Stomach smooth muscle (tissue), 2 donors: ENCODE results near the gene IGFN1.

Source experiments
- H3K27ac ChIP-seq: one replicate; pipeline ENCODE4 v1.7.0; 2013; ENCODE audit warnings: mild to moderate bottlenecking, low read length, inconsistent platforms
- H3K27me3 ChIP-seq, 2 donors: one replicate each; pipeline ENCODE4 v1.7.0; 2013; ENCODE audit warnings: low read length in 2 of 2; ENCODE audit not compliant: insufficient read depth in 2 of 2, control insufficient read depth in 1 of 2
- H3K36me3 ChIP-seq, 2 donors: one replicate each; pipeline ENCODE4 v1.7.0; 2013; ENCODE audit warnings: low read length in 2 of 2; ENCODE audit not compliant: control insufficient read depth in 2 of 2, insufficient read depth in 2 of 2
- H3K4me1 ChIP-seq: one replicate; pipeline ENCODE4 v1.7.0; 2013; ENCODE audit warnings: low read length; ENCODE audit not compliant: control insufficient read depth, insufficient read depth
- H3K4me3 ChIP-seq, 2 donors: one replicate each; pipeline ENCODE4 v1.7.0; 2013; ENCODE audit warnings: low read length in 2 of 2
- H3K9ac ChIP-seq, 2 donors: one replicate each; pipeline ENCODE4 v1.7.0; 2013; ENCODE audit warnings: low read length in 2 of 2, mild to moderate bottlenecking in 1 of 2
- H3K9me3 ChIP-seq, 2 donors: one replicate each; pipeline ENCODE4 v1.7.0; 2013; ENCODE audit warnings: low read length in 2 of 2; ENCODE audit not compliant: control insufficient read depth in 2 of 2
- donor health status: healthy.
- donor health status: Pancreatic carcinoma.

IGFN1 gene

GRCh38 chr1:201259476-201260235, 69.0 kb downstream of the IGFN1 start:
- Histone ChIP-seq H3K4me3 (no peak overlapping the region), H3K9me3 (no peaks in the 10 kb centered on the region), H3K9ac (no peak overlapping the region), H3K36me3 (no peaks in the 10 kb centered on the region), H3K4me1 (peaks cover 5% of the 10 kb centered on the region), H3K27me3 (peaks cover 17 to 22% of the 10 kb centered on the region in 2 donors), H3K27ac (no peak overlapping the region)

GRCh38 chr1:201260236-201260590, 69.6 kb downstream of the IGFN1 start:
- Histone ChIP-seq H3K9ac (no peak overlapping the region), H3K27ac (no peak overlapping the region), H3K36me3 (no peaks in the 10 kb centered on the region), H3K27me3 (peaks cover 13 to 23% of the 10 kb centered on the region in 2 donors), H3K9me3 (no peaks in the 10 kb centered on the region), H3K4me1 (peaks cover 5% of the 10 kb centered on the region), H3K4me3 (no peak overlapping the region)

DNA sequence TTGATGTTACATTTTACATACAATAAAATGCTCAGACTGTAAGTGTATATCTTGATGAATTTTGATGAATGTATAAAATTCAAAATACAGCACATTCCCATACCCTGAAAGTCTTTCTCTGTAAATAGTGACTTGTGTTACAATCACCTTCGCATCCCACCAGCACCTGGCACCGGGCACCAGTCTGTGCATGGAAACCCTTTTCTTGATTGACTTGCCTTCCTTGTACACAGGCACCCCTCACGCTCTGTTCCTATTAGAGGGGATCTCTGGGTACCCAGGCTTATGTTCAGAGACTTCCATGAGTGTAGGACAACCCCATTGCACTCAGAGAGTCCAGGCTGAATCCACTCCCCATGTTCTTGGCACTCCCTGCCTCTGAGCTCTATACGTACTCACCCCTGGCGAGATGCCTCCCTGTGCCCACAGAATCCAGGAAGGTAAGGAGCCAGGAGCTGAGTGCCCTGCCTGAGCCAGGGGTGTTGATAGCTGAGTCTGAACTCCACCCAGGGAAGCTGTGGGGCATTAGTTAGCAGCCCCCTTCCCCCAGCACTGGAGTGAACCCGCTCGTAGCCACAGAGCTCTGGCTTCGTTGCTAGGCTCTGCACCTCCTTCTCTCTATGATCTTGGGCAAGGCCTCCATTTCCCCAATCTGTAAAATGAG, 70.2 kb downstream of the IGFN1 start:
- H3K27ac ChIP-seq: no peak overlapping the region

DNA sequence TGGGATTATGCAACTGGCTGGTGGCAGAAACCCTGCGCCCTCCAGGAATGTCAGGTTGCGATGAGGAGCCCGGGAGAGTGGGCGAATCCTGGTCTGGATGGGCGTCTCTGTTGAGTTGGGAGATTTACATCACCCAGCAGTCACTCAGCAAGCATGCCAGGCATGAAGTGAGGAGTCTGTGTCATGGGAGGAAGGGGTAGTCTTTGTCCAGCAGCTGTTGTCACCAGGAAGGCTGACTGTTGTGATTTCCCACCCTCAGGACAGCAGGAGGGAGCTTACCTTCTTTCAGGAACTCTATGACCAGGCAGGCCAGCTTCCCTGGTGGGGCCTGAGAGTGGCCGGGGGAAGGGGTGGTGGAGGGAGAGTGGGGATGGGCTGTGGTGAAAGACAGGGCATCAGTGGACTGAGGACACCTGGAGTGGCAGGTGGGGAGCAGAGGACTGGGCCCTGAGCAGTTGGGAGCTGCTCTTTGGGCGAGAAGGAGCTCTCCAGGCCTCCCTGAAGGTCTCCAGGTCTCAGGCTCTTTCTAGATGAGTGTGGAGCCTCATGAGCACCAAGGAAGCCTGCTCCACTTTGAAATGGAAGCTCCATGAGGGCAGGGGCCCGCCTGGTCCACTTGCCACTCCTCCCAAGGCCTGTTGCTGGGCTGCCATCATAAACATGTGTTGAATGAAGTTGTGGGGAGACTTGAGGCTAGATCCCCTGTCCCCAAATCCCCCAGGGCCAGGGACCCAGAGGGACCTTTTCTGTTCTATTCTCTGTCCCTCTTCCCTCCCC, 71.3 kb downstream of the IGFN1 start:
- no peak overlapping the region for H3K4me3 ChIP-seq
- H3K27ac ChIP-seq: no peak overlapping the region
- H3K4me1 ChIP-seq: peaks cover 5% of the 10 kb centered on the region
- no peaks in the 10 kb centered on the region for H3K9me3 ChIP-seq
- H3K36me3 ChIP-seq: no peaks in the 10 kb centered on the region
- peaks cover 13 to 20% of the 10 kb centered on the region in 2 donors for H3K27me3 ChIP-seq
- H3K9ac ChIP-seq: no peak overlapping the region

More for the DNA sequence above, 70.2 kb downstream of the IGFN1 start:
- H3K4me3 ChIP-seq: no peak overlapping the region
- peaks cover 5% of the 10 kb centered on the region for H3K4me1 ChIP-seq
- H3K9ac ChIP-seq: no peak overlapping the region
- H3K27me3 ChIP-seq: peaks cover 13 to 20% of the 10 kb centered on the region in 2 donors
- H3K36me3 ChIP-seq: no peaks in the 10 kb centered on the region
- H3K9me3 ChIP-seq: no peaks in the 10 kb centered on the region

- Histone ChIP-seq H3K4me3 (no peak overlapping the region), H3K36me3 (no peaks in the 10 kb centered on the region), H3K27ac (no peak overlapping the region), H3K9me3 (no peaks in the 10 kb centered on the region), H3K4me1 (peaks cover 5% of the 10 kb centered on the region), H3K27me3 (peaks cover 13 to 20% of the 10 kb centered on the region in 2 donors), H3K9ac (no peak overlapping the region)
Observed at GRCh38 chr1:201262963-201263608, 72.5 kb downstream of the IGFN1 start.

- Histone ChIP-seq H3K36me3 (no peaks in the 10 kb centered on the region), H3K27ac (no peak overlapping the region), H3K9me3 (no peaks in the 10 kb centered on the region), H3K9ac (no peak overlapping the region), H3K4me3 (no peak overlapping the region), H3K4me1 (peaks cover 5% of the 10 kb centered on the region), H3K27me3 (peaks cover 19 to 20% of the 10 kb centered on the region in 2 donors)
Observed at GRCh38 chr1:201264072-201264471, 73.4 kb downstream of the IGFN1 start.

- H3K4me3 ChIP-seq: no peak overlapping the region
- no peak overlapping the region for H3K9ac ChIP-seq
- no peaks in the 10 kb centered on the region for H3K36me3 ChIP-seq
- no peak overlapping the region for H3K27ac ChIP-seq
- no peaks in the 10 kb centered on the region for H3K9me3 ChIP-seq
- peaks cover 5% of the 10 kb centered on the region for H3K4me1 ChIP-seq
- peaks cover 16% of the 10 kb centered on the region in 2 donors for H3K27me3 ChIP-seq
Observed at GRCh38 chr1:201264554-201264953, 73.9 kb downstream of the IGFN1 start.

DNA sequence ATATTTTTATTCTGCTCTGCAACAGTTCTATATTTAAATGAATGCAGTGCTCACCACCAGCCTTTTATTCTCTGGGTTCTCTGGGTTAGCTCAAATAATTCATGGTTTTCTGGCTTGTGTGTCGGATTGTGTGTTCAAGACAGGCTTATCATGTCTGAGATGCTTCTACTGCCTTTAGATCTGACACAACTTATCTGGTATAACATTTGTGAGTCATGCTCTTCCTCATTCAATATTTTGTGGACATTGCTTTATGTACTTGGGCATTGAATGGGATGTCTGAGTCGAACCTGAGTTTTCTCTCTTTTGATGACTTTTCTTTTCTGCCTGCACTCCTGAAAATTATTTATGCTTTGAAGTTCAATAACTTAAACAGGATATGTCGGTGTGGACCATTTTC, 75.1 kb downstream of the IGFN1 start:
- Histone ChIP-seq H3K27ac (no peak overlapping the region), H3K9me3 (no peaks in the 10 kb centered on the region), H3K27me3 (peaks cover 9 to 13% of the 10 kb centered on the region in 2 donors), H3K4me1 (no peaks in the 10 kb centered on the region), H3K4me3 (no peak overlapping the region), H3K36me3 (no peaks in the 10 kb centered on the region), H3K9ac (no peak overlapping the region)

DNA sequence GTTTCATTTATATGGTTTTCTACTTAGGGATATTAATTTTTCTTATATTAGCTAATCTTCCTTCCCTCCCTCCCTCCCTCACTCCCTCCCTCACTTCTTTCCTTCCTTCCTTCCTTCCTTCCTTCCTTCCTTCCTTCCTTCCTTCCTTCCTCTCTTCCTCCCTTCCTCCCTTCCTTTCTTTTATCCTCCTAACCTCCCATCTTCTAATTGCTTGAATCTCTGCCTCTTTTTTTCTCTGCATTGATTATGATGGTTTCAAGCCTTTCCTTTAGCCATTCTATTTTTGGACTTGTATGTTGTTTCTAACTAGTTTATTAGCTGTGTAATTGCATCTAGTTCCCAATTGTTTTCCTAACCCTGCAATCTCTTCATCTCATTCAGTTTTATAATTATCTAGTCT, 75.7 kb downstream of the IGFN1 start:
- Histone ChIP-seq H3K4me3 (no peak overlapping the region), H3K27ac (no peak overlapping the region), H3K4me1 (no peaks in the 10 kb centered on the region), H3K9me3 (no peaks in the 10 kb centered on the region), H3K36me3 (no peaks in the 10 kb centered on the region), H3K9ac (no peak overlapping the region), H3K27me3 (peaks cover 11 to 12% of the 10 kb centered on the region in 2 donors)

DNA sequence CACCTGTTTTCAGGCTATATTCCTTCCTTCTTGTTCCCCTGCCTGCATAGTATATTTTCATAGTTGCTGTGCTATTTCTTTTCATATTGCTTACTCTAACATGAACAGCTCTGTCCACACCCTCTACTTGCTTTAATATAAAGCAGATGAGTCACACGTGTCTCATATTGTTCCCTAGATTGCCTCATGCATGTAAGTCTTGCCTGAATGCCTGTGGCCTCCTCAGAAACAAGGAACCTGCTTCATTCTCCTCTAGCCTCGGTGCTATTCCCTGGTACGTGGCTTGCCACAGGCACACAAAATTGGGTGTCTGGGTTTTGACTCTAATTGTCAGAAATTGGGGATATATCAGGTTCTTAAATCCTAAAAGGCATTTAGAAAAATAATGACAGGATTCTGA, 76.2 kb downstream of the IGFN1 start:
- H3K36me3 ChIP-seq: no peaks in the 10 kb centered on the region
- H3K27ac ChIP-seq: no peak overlapping the region
- no peak overlapping the region for H3K4me3 ChIP-seq
- H3K9ac ChIP-seq: no peak overlapping the region
- H3K4me1 ChIP-seq: no peaks in the 10 kb centered on the region
- H3K27me3 ChIP-seq: peaks cover 13 to 14% of the 10 kb centered on the region in 2 donors
- no peaks in the 10 kb centered on the region for H3K9me3 ChIP-seq
